GM21786 (cell line): ENCODE data around the gene IMPDH1.
A peak's percentile ranks its signal among the peaks of the same experiment; 100 is the strongest.
"Not testable (repeated sequence)": the region's sequence is repeated elsewhere in the genome, so short reads cannot be mapped to it uniquely, and the experiment has no call there.

Experiments
- ATAC-seq: cut with Tn5 transposase; IDR thresholded peaks from one replicate; pipeline ENCODE4 v1.9.1; 2021; ENCODE audit not compliant: unreplicated experiment

IMPDH1 gene

GRCh38 chr7:128409596-128410450 is at the start of gene IMPDH1:
TSS of gene IMPDH1 (minus strand) at chr7:128409982. CDS start at chr7:128409901, 81 bp downstream.
- peak; percentile 77 for ATAC-seq

- ATAC-seq = peak; percentile 48
These were observed 49.7 kb upstream of the IMPDH1 start for GRCh38 chr7:128459394-128459878.

GRCh38 chr7:128458956-128459355 is 49.2 kb upstream of the IMPDH1 start:
- peak; percentile 34 for ATAC-seq

- ATAC-seq = not testable (repeated sequence)
These were observed 47.6 kb upstream of the IMPDH1 start for GRCh38 chr7:128457385-128457784.

GRCh38 chr7:128456255-128456725 is 46.5 kb upstream of the IMPDH1 start:
- ATAC-seq = peak; percentile 3

- peak; percentile 71 for ATAC-seq
These were observed 45.9 kb upstream of the IMPDH1 start, which contains the start of gene HILPDA for GRCh38 chr7:128455543-128456254. TSS of gene HILPDA (plus strand) at chr7:128455878. CDS start at chr7:128457269, 1,391 bp downstream.

GRCh38 chr7:128454808-128455542 is 45.2 kb upstream of the IMPDH1 start:
- no peak for ATAC-seq

GRCh38 chr7:128453836-128454804 is 44.3 kb upstream of the IMPDH1 start:
- ATAC-seq = no peak

GRCh38 chr7:128452552-128452951 is 42.8 kb upstream of the IMPDH1 start:
- no peak for ATAC-seq

- no peak for ATAC-seq
These were observed 41.1 kb upstream of the IMPDH1 start for GRCh38 chr7:128450913-128451312.

GRCh38 chr7:128450409-128450808 is 40.6 kb upstream of the IMPDH1 start:
- ATAC-seq = no peak

GRCh38 chr7:128448751-128449302 is 39.0 kb upstream of the IMPDH1 start:
- ATAC-seq = no peak

- ATAC-seq = no peak
These were observed 38.3 kb upstream of the IMPDH1 start for GRCh38 chr7:128447941-128448564.

- no peak for ATAC-seq
These were observed 36.5 kb upstream of the IMPDH1 start for GRCh38 chr7:128446306-128446705.

GRCh38 chr7:128443831-128444600 is 34.2 kb upstream of the IMPDH1 start:
- no peak for ATAC-seq

GRCh38 chr7:128442356-128442755 is 32.6 kb upstream of the IMPDH1 start:
- no peak for ATAC-seq

GRCh38 chr7:128437426-128438332 is 27.9 kb upstream of the IMPDH1 start:
- no peak for ATAC-seq
